NB4 (cell line): Measurements from ENCODE around the gene NOVA1.

Experiments
- CTCF ChIP-seq: IDR thresholded peaks from one replicate; pipeline ENCODE4 v1.5.1; 2012; ENCODE audit warnings: low read depth, low read length
- MYC ChIP-seq: IDR thresholded peaks from 2 replicates; pipeline ENCODE4 v1.6.1; 2011; ENCODE audit warnings: low read depth, low read length
- POLR2A ChIP-seq: IDR thresholded peaks from 2 replicates; pipeline ENCODE4 v1.6.1; 2011; ENCODE audit warnings: mild to moderate bottlenecking; ENCODE audit not compliant: insufficient read length; ENCODE audit errors: extremely low read depth

DNA sequence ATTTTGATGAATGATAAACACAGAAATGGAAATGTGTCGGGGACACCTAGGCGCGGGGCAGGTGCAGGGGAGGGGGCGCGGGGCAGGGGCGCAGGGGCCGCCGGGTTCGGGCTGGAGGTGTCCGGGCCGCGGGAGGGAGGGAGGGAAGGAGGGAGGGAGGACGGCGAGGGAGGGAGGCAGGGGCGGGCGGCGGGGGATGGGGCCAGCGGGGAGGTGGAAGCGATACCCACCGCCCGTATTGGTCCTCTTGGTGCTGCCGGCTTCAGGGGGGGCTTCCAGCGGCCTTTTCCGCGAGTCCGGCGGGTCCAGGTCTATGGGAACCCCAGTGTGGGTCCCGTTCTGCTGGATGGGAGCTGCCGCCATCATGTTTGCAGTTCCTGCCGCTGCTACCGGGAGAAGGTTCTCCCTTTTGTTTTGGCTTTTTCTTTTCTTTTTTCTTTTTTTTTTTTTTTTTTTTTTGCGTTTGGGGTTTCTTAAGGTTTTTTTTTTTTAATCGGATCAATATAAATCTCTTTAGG lies 703 bp downstream of the NOVA1 start:
- no peak for TF ChIP-seq CTCF
- TF ChIP-seq POLR2A, result no peak
- TF ChIP-seq MYC, result no peak
